Measurements from ENCODE around the gene CHST11.

CHST11 gene

GRCh38 chr12:104501660-104502059 is 44.9 kb downstream of the CHST11 start:
- no peak for DNase-seq (ENCODE audit: low read depth in 3 of 3, low spot score in 1 of 3)

DNA sequence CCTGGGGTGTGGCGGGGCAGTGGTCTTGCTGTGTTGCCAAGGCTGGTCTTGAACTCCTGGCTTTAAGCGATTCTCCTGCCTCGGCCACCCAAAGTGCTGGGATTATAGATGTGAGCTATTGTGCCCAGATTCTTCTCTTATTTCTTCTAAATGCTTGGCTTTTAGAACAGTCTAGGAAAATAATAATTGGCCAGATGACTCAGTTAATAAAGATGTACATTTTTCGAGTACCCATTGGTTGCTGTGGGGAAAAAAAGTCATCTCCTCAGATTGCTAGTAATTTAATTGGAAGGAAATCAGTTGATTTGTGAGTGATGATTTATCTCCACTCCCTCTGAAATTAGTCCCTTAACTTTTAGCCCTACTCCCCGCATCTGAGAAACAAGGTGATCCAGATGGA is 45.5 kb downstream of the CHST11 start:
- DNase-seq (ENCODE audit: low read depth in 3 of 3, low spot score in 1 of 3), result no peak

- no peak for DNase-seq (ENCODE audit: low read depth in 3 of 3, low spot score in 1 of 3)
Measured at GRCh38 chr12:104502638-104503037, 45.9 kb downstream of the CHST11 start.

GRCh38 chr12:104503191-104503590 is 46.4 kb downstream of the CHST11 start:
- DNase-seq (ENCODE audit: low read depth in 3 of 3, low spot score in 1 of 3), result no peak

GRCh38 chr12:104504146-104504545 is 47.4 kb downstream of the CHST11 start:
- no peak for DNase-seq (ENCODE audit: low read depth in 3 of 3, low spot score in 1 of 3)

DNA sequence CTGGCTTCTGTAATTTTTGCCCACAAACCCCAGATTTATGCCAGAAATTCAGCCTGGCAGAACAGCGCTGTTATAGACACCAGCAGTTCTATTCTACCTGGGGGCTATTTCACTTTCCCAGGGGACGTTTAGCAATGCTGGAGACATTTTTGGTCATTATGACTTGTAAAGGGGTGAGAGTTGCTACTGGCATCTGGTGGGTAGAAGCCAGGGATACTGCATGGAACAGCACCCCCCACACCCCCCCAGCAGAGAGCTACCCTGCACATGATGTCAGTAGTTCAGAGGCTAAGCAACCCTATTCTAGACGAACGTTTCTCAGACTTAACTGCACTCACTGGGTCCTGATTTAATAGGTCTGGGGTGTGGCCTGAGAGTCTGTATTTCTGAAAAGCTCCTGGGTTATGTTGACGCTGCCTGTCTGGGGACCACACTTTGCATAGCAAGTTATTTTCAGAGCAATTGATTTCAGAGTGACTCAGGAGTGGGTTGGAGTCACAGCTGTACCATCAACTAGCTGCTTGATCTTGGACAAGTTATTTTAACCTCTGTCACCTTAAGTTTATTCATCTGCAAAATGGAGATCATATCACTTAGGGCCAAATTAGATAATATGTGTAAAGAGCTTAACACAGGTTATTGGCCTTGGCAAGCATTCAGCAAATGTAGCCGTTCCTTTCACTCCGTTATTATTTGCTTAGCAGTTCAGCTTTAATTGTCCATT is 48.5 kb downstream of the CHST11 start:
- no peak for DNase-seq (ENCODE audit: low read depth in 3 of 3, low spot score in 1 of 3)

DNA sequence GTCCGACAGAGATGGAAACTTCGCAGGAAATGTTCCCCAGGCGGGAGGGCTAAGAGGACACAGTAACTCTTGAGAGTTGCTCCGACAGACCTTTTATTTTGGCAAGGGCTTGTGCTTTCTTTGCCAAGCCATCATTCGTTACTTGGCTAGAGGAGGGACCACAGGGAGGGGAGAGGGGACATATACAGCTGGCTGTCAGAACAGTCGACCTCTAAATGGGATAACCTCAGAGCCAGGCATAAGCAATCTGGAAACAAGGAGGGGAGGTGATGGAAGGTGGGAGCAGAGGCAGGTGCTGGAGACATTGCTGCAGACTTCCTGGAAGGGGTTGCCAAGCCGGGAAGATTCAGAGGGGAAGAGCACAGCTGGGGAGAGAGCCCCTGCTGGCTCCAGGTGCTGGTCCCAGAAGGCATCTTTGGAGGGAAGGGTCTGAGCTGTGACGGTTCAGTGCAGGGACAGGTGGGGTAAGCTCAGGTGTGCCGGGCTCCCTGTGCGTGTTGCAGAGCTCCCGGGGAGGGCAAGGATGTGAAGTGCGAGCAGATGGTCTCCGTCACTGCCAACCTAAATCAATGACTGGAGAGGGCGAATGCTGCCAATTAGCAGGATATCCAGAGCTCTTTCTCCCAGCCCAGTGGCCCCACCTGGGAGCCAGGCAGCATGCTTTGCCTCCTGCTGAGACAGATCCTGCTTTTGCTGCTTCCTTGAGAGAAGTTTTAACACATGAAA is 50.1 kb downstream of the CHST11 start:
- no peak for DNase-seq (ENCODE audit: low read depth in 3 of 3, low spot score in 1 of 3)

- no peak for DNase-seq (ENCODE audit: low read depth in 3 of 3, low spot score in 1 of 3)
Measured at GRCh38 chr12:104507672-104508071, 50.9 kb downstream of the CHST11 start.

GRCh38 chr12:104508752-104509446 is 52.2 kb downstream of the CHST11 start:
- no peak for DNase-seq (ENCODE audit: low read depth in 3 of 3, low spot score in 1 of 3)

DNA sequence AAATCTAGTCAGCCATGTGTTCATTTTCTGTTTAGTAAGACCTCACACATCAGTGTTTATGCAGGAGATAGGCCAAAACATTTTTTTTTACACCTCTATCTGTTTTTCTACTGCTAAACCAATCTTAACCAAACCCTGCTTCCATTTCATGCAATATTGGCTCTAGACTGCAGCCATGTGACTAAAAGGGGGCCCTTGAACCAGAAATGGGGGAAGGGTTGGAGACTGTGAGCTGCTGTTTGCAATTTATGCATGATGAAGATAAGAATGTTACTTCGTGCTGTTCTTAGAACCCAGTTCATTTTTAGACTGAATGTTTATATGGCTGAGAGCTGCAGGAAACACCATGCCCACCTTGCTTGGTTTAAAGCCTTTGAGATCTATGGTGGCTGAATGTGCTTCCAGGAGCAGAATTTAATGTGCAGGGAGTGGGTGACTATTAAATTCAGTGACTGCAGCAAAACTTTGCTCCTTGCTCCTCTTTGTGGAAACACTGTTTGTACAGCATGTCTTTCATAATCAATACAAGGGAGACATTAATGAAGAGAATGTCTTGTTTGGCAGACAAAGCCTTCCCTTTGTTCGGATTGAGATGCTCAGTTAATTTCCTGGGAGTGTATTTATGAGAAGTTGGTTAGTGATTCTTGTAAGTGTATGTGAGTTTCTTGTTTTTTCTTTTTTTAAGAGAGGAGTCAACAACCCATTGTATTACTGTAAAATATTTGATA is 53.6 kb downstream of the CHST11 start:
- DNase-seq (ENCODE audit: low read depth in 3 of 3, low spot score in 1 of 3), result no peak

DNA sequence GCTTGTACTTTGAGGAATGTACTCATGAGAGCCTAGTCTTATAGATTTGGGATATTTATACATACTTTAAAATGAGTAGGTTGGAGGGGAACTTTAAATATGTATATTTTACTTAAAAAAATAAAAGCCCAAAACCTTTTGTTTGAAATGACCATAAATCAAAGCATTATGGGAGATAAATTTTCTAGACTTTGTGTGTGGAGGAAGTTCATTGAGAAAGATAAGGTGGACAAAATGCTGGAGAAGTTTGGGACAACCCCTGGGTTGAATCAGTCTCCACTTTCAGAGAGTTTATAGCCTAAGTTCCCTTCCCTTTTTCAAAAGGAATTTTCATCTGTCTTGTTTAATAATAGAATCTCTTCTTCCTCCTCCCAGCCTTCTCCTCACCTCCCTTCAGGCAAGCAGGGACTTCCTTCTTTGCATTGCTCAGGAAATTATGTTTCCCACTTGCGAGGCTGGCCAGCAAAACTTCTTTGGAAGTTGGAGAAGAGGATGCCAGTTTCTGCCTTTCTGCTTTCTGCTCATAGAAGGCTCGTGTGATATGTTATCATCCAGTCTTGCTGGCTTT is 54.2 kb downstream of the CHST11 start:
- no peak for DNase-seq (ENCODE audit: low read depth in 3 of 3, low spot score in 1 of 3)

DNA sequence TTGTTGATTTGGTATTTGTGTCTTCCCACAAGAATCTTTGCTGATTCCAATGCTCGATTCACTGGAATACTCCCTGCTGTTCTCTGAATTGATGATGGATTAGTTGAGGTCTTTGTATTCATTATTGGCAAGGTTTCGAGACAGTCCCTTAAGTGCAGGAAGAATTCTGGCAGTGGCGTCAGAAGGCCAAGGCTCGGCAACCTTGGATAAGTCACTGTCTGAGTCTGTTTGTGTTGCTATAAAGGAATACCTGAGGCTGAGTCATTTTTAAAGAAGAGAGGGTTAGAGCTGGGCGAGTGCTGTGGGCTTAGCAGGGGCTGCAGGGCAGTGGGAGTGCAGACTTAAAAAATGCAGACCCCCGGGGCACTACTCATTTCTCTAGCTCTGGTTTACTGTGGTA is 56.9 kb downstream of the CHST11 start:
- DNase-seq (ENCODE audit: low read depth in 3 of 3, low spot score in 1 of 3), result no peak

DNA sequence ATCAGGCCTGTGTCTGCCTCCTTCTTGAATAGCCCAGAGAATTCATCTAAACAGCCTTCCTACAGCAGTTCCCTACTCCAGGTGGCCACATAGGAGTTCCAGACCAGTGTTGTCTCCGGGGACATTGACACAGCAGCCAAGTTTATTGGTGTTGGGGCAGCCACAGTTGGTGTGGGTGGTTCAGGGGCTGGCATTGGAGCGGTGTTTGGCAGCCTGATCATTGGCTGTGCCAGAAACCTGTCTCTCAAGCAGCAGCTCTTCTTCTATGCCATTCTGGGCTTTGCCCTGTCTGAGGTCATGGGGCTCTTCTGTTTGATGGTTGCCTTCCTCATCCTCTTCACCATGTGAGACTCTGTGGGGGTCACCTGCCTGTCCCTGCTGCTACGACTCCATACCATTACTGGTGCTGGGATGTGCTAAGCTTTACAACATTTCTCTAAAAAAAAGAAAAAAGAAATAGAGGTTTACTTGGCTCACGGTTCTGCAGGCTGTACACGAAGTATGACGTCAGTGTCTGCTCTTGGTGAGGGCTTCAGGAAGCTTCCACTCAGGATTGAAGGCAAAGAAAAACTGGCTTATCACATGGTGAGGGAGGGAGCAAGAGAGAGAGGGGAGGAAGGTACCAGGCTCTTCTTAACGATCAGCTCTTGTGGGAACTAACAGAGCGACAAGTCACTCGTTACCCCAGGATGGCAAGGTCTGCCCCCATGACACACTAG is 57.5 kb downstream of the CHST11 start:
- DNase-seq (ENCODE audit: low read depth in 3 of 3, low spot score in 1 of 3), result no peak

GRCh38 chr12:104515899-104516298 is 59.2 kb downstream of the CHST11 start:
- DNase-seq (ENCODE audit: low read depth in 3 of 3, low spot score in 1 of 3), result no peak

- no peak for DNase-seq (ENCODE audit: low read depth in 3 of 3, low spot score in 1 of 3)
Measured at GRCh38 chr12:104516821-104517220, 60.1 kb downstream of the CHST11 start.

- no peak for DNase-seq (ENCODE audit: low read depth in 3 of 3, low spot score in 1 of 3)
Measured at GRCh38 chr12:104517880-104518279, 61.1 kb downstream of the CHST11 start.

DNA sequence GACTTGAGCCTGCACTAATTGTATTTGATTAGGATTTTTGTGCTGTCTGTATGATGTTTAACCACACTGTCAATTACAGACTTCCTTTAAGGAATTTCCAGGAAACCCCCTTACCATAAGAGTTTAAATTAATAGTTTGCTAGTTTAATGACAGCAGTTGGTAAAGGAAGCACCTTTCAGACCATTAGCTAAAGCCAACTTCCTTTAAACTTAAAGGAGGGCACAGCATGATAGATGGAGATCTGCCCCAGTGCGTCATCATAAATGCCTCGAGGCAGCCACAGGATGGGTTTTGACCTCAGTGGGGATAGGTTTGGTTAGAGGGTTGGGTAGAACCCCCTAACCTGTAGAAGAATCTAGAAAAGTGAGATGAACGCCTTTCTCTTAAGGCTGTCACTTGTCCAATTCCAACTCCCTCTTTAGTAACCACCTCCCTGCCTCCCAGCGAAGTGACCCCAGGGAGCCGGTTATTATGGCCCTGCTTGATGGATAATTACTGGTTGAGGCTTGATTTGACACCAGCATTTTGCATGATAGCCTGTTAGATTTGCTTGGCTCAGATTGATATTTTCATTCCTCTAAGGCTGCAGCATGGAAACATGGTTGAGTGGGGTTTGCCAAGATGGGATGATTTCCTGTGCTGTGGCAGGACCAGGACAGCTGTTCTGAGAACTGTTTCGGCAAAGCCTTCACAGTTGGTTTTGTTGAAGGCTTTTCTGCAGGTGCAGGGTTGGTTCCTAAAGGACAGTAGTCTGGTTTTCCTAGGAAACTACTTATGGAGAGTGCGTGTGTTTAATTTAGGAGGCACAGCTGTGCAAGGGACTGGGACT is 62.7 kb downstream of the CHST11 start:
- DNase-seq (ENCODE audit: low read depth in 3 of 3, low spot score in 1 of 3), result no peak

- no peak for DNase-seq (ENCODE audit: low read depth in 3 of 3, low spot score in 1 of 3)
Measured at GRCh38 chr12:104520242-104520900, 63.6 kb downstream of the CHST11 start.

DNA sequence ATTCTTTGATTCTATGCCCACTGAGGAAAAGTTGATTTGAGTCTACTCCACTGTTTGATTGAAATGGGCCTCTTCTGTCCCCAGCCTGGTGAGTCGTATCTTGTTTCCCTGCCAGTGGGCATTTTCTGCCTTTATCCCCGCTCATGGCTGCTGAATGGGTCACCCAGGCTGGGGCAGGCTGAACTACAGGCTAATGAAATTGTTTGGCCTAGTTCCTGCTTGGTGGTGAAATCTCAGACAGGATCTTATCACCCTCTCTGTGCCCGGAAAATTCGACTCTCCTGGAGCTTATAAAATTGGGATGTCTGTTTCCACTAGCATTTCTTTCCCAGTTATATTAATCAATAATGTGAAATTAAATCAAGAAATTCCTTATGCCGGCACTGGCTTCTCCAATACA is 65.0 kb downstream of the CHST11 start:
- DNase-seq (ENCODE audit: low read depth in 3 of 3, low spot score in 1 of 3), result no peak

Data from stimulated activated CD4-positive, alpha-beta T cell treated with anti-CD3 and anti-CD28 coated beads, TNF-alpha, amount 100 ng/mL, for 1 hour (primary cell).